T-helper 1 cell treated with Interleukin-12 subunit alpha and Interleukin-12 subunit beta and Interleukin-4 antibody, amounts not matched to agents 30 ng/mL and 1 ng/mL, for 36 hours (primary cell): Measurements from ENCODE around the gene DGKZ. TPM values are rescaled to one million over a fixed set of nuclear protein-coding genes. Genes with fewer than 3 reads are reported as not detected.
"Not testable (repeated sequence)": the region's sequence is repeated elsewhere in the genome, so short reads cannot be mapped to it uniquely, and the experiment has no call there.

Experiments used
- intact Hi-C: fragments of 100-400 bp; cut with micrococcal nuclease; formaldehyde crosslinking; loops from one replicate; pipeline ENCODE4 v1.15.1; 2024
- total RNA-seq: library from RNA; stranded (reverse); gene quantifications from 2 replicates; pipeline ENCODE4 v1.2.3, GENCODE V29; 2022

The DGKZ gene
- total RNA-seq, result 144 and 150 TPM in 2 replicates

DNA sequence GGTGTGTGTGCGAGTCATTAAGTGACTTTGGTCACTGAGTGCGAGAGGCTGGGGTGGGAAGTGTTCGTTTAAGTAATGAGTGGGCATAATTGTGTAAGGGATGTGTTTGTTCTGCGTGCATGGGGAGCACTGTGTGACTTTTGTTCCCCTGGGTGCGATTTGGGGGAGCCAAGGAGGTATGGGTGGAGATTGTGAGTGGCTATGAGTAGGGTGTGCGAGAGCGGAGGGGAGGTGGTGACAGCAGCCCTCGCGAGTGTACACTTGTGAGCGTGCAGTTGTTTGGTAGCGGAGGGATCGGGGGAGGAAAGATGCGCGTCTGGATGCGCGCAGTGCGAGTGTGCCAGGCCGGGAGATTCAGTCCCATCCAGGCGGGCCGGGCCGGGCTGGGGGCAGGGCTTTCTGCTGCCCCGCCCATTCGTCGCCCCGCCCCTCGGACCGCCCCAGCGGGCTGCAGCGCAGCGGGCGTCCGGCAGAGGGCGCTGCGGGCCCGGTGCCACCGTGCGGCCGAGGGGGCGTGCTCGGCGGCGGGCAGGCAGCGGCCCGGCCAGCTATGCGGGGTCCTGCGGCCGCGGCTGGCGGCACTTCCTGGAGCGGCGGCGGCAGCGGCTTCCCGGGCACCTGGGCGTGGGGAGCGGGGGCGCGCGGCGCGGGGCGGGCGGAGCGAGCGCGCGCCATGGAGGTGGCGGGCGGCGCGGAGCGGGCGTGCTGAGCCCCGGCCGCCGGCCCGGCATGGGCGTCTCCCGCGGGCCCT lies at the start of gene DGKZ:
Gene DGKZ (plus strand): TSS at position 578 of the 751 bp plus-strand sequence. CDS start 197 bp downstream, outside the sequence.
- intact Hi-C loops, result loop anchor here (1.0 to 5.0 kb wide), 10 partner anchors 16 to 1080 kb away; partner anchors contain the start of genes AMBRA1, ARHGAP1, CRY2 and PEX16

DNA sequence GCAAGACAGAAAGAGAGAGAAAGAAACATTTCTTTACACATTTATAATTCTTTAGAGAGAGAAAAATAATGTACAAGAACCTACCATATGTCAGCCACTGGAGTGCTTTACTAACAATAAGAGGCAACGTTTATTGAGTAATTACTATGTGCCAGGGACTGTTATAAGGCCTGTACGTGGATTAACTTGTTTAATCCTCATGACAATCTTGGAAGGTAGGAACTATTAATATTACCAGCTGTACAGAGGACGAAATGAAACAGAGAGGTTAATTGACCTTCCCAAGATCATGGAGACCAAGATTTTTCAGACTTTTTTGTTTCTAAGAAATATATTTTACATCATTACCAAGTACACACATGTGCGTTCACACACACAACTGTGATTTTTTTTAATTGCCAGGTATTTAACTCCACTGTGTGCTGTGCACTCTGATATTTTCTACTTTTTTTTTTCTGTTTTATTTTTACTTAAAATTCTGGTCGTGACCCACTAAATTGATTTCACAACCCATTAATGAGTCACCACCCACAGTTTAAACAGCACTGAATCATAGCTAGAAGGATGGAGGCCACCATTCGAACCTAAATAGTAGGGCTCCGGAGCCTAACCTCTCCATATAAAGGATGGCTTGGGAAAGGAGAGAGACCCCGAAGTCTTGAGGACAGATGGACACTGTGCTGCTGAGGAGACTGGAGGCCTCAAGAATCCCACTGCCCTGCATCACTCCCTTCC lies 48.4 kb upstream of the DGKZ start:
- intact Hi-C loops, result no loop called here

GRCh38 chr11:46299451-46299961 lies 47.8 kb upstream of the DGKZ start:
- intact Hi-C loops, result no loop called here

GRCh38 chr11:46300270-46300669 lies 47.0 kb upstream of the DGKZ start:
- intact Hi-C loops, result no loop called here

- intact Hi-C loops, result no loop called here
Observed at GRCh38 chr11:46302866-46303265, 44.4 kb upstream of the DGKZ start.

- intact Hi-C loops, result not testable (repeated sequence)
Observed at GRCh38 chr11:46304036-46304435, 43.2 kb upstream of the DGKZ start.

DNA sequence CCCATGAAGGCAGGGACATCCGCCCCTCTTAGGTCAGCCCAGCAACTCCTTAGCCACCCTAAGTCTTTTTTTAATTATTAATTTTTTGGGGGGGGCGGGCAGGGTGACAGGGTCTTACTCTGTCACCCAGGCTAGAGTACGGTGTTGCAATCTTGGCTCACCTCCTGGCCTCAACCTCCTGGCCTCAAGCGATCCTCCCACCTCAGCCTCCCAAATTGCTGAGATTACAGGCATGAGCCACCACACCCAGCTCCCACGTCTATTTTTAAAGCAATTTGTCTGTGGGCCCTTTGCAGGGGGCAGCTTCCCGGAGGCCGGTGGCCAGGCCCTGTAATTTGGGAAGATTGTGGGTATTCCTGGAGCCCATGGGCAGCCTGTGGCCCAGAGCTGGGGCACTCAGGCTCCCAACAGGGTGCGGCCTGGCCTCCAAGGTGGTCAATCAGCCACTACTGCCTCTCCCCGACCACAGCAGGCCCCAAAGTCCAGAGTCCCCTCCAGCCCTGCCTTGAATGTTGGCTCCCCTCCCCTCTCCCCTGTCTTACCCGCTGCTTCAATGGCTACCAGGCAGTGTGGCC lies 42.6 kb upstream of the DGKZ start:
- intact Hi-C loops, result no loop called here

DNA sequence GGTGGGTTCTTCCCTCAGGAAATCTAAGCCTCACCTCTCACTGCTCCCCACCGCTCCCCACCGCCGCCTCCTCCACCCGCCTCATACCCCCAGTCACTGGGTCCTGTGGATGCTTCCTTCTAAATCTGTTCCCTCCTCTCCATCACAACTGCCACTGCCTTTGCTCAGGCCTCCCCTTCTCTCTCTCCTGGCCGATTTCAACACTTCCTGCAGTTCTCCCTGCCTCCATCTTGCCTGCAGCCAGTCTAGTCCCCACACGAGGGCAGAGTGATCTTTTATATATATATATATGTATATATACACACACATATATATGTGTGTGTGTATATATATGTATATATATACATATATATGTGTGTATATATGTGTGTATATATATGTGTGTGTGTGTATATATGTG lies 42.0 kb upstream of the DGKZ start:
- intact Hi-C loops, result no loop called here

DNA sequence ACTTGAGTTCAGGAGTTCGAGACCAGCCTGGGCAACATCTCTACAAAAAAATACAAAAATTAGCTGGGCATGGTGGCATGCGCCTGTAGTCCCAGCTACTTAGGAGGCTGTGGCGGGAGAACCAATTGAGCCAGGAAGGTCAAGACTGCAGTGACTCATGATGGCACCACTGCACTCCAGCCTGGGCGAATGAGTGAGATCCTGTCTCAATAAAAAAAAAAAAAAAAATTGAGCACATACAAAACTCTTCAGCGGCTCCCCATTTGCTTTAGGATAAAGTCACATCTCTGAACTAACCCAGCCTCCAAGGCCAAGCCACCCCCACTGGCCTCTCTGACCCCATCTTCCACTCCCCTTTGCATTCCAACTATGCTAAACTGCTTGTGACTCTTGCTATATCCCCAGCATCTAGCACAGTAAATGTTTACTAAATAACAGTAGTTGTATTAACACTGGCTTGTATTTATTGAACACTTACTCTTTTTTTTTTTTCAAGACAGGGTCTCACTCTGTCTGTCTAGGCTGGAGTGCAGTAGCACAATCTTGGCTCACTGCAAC lies 40.9 kb upstream of the DGKZ start:
- intact Hi-C loops, result no loop called here

- intact Hi-C loops, result no loop called here
Observed at GRCh38 chr11:46307369-46307768, 39.9 kb upstream of the DGKZ start.

- intact Hi-C loops, result loop anchor here (1.0 kb wide), 4 partner anchors 65 to 343 kb away; no protein-coding TSS in a partner anchor
Observed at GRCh38 chr11:46307785-46308341, 39.4 kb upstream of the DGKZ start.

GRCh38 chr11:46308631-46309419 lies 38.4 kb upstream of the DGKZ start:
- intact Hi-C loops, result loop anchor here (1.0 kb wide), 4 partner anchors 66 to 344 kb away; no protein-coding TSS in a partner anchor

DNA sequence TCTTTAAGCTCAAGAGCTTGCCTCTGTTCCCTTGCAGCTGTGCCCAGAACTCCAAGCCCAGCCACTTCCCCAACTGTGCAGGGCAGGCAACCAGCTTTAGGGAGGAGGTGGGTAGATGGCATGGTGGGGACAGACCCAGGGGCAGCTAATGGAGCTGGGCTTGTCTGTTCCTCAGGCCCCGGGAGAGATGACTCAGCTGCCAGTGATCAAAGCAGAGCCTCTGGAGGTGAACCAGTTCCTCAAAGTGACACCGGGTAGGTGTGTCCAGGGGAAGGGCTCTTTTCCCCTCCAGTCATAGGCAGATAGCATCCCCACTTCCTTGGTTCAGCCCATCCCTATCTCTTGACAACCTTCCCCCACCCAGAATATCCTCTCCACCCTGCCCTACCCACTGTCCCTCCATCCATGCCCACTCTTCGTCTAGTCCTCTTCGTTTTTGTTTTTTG lies 37.4 kb upstream of the DGKZ start:
- intact Hi-C loops, result no loop called here

GRCh38 chr11:46315033-46315738 lies 32.1 kb upstream of the DGKZ start:
- intact Hi-C loops, result loop anchor here (1.0 kb wide), 1 partner anchor 76 kb away; no protein-coding TSS in a partner anchor

DNA sequence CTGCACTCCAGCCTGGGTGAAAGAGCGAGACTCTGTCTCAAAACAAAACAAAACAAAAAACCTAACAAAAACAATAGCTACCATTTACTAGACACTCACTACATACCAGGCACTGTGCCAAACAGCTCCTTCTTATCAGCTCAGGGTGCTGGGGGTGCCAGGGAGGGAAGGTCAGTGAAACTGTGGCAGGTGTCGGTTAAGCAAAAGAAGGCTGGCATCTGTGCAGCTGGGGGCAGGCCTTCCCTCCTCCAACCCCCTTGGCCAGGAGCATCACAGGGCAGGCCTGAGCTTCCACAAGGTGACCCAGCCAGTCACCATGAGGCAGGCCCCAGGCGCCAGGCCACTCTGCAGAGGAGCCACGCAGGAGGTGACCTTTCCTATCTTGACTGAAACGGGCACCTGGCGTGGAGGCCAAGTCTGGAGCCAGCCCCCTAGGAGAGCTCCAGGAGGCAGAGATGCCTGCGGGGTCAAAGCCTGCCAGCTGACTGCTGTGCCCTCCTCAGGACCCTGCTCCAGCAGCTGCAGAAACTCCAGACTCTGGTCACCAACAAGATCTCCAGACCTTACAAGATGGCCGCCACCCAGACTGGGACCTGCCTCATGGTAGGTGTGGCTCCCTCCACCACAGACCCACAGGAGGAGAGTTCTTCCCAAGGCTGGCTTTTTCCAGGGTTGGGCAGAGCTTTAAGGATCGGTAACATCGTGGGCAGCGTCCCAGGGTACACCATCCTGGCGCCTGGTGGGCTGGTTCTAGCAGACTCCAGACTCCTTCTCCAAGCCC lies 31.3 kb upstream of the DGKZ start:
- intact Hi-C loops, result loop anchor here (1.0 kb wide), 1 partner anchor 77 kb away; no protein-coding TSS in a partner anchor

GRCh38 chr11:46319074-46319453 lies 28.2 kb upstream of the DGKZ start:
- intact Hi-C loops, result no loop called here

DNA sequence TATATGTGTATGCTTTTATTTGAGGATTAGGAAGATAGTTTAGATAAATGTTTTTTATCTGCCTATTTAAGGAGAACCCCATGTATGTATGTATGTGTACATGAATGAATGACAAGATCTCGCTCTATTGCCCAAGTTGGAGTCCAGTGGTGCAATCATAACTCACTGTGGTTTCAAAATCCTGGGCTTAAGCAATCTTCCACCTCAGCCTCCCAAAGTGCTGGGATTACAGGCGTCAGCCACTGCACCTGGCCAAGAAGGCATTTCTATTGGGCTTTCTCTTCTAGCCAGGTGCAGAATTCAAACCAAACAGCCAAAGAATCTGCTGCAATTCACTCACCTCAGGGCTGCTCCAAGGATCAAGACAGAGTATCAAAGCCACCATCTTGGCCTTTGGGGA lies 25.5 kb upstream of the DGKZ start:
- intact Hi-C loops, result no loop called here

DNA sequence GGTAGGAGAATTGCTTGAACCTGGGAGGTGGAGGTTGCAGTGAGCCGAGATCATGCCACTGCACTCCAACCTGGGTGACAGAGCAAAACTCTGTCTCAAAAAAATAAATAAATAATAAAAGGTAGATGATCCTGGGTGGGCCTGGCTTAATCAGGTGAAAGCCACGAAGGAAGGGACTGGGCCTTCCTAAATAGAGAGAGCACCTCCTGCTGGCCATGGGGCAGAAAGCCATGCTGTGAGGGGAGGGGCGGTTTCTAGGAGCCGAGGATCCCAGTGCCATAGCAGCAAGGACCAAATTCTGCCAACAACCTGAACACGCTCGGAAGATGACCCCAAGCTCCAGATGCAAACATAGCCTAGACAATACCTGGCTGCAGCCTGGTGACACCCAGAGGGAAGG lies 24.5 kb upstream of the DGKZ start:
- intact Hi-C loops, result no loop called here
